HG02678 (cell line): Measurements from ENCODE around the gene ZBTB5.
A peak's percentile ranks its signal among the peaks of the same experiment; 100 is the strongest.
"Not testable (repeated sequence)": the region's sequence is repeated elsewhere in the genome, so short reads cannot be mapped to it uniquely, and the experiment has no call there.

ENCODE experiments used
- ATAC-seq: cut with Tn5 transposase; IDR thresholded peaks from one replicate; pipeline ENCODE4 v1.9.1; 2021; ENCODE audit warnings: mild to moderate bottlenecking, moderate library complexity; ENCODE audit not compliant: unreplicated experiment

The ZBTB5 gene

GRCh38 chr9:37408933-37409710 is 56.1 kb downstream of the ZBTB5 start:
- peak; percentile 88 for ATAC-seq

- no peak for ATAC-seq
These were observed 57.8 kb downstream of the ZBTB5 start for GRCh38 chr9:37407468-37407867.

- ATAC-seq, result no peak
These were observed 58.4 kb downstream of the ZBTB5 start for GRCh38 chr9:37406603-37407401.

DNA sequence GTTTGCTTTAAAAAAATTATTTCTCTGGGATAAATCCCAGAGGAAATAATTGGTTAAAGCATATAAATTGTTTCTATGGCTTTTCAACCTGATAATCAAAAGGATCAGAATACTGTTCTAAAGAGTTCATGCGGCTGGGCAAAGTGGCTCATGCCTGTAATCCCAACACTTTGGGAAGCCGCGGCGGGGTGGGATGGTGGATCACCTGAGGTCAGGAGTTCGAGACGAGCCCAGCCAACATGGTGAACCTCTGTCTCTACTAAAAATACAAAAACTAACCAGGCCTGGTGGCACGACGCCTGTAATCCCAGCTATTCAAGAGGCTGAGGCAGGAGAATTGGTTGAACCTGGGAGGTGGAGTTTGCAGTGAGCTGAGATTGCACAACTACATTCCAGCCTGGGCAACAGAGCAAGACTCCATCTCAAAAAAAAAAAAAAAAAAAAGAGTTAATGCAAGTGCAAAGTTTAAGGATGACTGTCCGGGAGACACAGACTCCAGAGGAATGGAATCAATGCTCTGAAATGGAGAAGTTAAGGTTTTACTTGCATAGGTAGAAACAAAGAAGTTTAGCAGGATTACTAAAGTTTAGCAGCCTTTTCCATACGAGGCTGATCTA is 59.4 kb downstream of the ZBTB5 start:
- no peak for ATAC-seq

DNA sequence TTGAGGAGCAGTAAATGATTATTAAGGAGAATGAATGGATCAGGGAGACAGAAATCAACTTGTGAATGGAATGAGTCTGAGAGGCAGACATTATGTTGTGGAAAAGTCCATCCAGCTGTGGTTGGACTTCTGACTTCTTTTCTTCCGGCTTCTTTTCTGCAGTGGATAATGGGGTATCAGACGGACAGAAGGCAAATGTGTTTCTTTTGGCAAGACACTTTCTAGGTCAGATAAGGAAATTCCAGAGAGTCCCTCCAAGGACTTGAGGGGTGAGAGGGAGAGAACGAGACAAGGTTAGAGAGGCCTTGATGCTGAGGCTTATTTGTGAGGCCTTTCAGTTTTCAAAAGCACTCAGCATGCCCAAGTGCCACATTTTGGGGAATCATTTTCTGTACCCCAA is 59.9 kb downstream of the ZBTB5 start:
- no peak for ATAC-seq

GRCh38 chr9:37404590-37404989 is 60.7 kb downstream of the ZBTB5 start:
- no peak for ATAC-seq

DNA sequence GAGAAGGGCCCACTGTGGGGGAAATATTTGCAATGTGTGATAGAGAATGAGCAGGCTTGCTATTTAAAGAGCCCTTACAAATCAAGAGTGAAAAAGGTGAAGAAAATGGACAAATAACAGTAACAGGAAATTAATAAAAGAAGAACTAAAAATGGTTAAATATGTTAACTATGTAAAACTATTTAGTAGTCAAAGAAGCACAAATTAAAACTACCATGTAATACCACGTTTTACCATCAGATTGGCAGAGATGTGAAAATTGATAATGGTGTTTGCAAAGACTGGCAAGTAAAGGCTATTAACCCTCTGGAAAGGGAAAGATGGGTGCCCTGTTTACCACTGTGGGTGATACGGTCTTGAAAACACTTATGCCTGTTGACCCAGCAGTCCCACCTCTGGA is 65.9 kb downstream of the ZBTB5 start:
- no peak for ATAC-seq

DNA sequence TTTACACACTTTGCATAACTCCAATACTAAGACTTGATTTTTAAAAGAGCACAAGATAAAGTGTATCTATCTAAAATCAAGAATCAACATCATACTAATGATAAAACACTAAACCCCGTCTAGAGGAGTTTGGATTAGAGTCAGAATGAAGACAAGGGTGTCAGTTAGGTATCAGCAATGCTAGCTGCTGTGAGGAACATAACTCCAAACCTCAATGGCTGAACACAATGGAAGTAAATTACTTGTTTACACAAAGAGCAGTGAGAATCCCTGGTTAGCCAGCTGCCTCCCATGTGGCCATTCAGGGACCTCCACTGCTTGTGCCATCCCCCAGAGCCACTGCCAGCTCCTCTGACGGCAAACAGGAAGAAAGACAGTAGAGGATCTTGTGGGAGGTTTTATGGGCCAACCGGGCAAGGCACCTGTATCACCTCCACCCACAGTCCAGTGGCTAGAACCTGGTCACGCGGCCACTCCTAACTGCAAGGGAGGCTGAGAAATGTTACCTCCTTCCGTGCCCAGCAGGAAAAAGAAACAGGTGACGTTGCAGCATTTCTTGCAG is 66.7 kb downstream of the ZBTB5 start:
- ATAC-seq, result no peak

DNA sequence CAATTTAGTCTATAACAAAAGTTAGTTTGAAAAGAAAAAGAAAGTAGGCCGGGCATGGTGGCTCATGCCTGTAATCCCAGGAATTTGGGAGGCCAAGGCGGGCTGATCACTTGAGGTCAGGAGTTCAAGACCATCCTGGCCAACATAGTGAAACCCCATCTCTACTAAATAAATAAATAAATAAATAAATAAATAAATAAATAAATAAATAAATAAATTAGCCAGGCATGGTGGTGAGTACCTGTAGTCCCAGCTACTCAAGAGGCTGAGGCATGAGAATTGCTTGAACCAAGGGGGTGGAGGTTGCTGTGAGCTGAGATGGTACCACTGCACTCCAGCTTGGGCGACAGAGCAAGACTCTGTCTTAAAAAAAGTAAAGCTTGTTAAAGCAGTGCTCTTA is 67.3 kb downstream of the ZBTB5 start:
- ATAC-seq, result not testable (repeated sequence)

DNA sequence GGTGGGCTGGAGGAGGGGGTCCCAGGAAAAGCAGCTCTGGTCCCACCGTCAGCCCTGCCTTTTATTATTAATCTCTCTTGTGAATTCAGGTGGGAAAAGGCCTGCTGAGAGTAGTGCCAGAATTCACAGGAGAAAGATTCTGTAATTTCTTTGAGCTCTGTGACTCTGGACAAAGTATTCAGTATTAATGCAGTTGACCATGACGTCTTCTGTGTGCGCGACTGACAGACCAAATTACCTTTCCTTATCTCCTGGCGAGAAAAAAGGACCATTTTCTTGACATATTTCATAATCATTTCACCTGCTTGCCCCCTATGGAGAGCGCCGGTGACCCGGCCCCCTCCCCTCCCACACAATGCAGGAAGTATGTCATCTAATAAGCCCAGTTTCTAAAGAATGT is 69.6 kb downstream of the ZBTB5 start:
- no peak for ATAC-seq

DNA sequence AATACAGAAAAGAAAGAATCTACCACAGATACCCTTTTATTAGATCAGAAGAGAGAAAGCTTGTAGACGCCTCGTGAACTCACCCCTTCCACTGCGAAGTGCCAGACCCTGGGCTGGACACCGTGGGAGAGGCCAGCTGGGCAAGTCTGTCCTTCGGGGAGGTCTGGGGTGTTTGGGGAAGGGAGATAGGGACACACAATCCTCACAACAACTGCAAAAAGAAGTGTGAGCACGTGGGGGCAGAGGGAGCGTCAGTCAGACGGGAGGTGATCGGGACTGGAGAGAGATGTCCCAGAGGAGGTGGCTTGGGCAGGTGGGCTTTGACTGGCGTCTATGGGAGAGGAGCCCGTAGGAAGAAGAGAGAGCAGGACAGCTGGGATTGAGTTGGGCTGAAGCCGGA is 70.0 kb downstream of the ZBTB5 start:
- ATAC-seq, result no peak

GRCh38 chr9:37392272-37392671 is 73.0 kb downstream of the ZBTB5 start:
- no peak for ATAC-seq

DNA sequence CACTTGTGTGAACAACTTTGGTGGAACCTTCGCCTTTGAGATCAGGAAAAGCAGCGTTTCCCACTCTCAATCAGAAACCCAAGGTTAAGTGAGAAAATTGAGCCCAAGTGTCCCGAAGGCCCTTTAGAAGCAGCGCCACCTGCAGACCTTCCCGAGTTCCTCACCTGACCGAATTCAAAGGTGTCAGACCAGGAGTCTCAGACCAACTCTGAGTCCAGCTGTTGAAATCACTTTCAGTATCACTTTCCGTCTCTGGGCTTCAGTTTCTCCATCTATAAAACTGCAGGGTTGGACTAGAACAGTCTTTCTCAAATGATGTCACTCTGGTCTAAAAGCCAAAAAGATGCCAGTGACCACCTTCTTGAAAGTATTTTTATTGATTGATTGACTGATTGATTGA is 74.5 kb downstream of the ZBTB5 start:
- ATAC-seq, result peak; percentile 92
